OCI-LY1 (cell line): Measurements from ENCODE around the gene DENND1B.

ENCODE experiments used
- H2AFZ ChIP-seq: fragments of 200-600 bp; sonication (generic), shearing (Covaris generic); 2 replicates; pipeline ENCODE4 v1.6.0; 2014; ENCODE audit warnings: antibody characterized with exemption, mild to moderate bottlenecking, low read length
- H3F3A ChIP-seq: fragments of 200-600 bp; sonication (generic), shearing (Covaris generic); 2 replicates; pipeline ENCODE4 v1.6.0; 2014; ENCODE audit warnings: mild to moderate bottlenecking, antibody characterized with exemption, low read length, moderate library complexity; ENCODE audit not compliant: insufficient read depth
- H3K27ac ChIP-seq: fragments of 200-600 bp; sonication (generic); 2 replicates; pipeline ENCODE4 v1.5.1; 2014; ENCODE audit warnings: low read length, mixed run types, mild to moderate bottlenecking, low read depth; ENCODE audit not compliant: poor library complexity, severe bottlenecking
- H3K27me3 ChIP-seq: fragments of 200-600 bp; sonication (generic); 2 replicates; pipeline ENCODE4 v1.6.0; 2014; ENCODE audit warnings: antibody characterized with exemption, mild to moderate bottlenecking, low read length, moderate library complexity; ENCODE audit not compliant: insufficient read depth
- H3K36me3 ChIP-seq: fragments of 200-600 bp; sonication (generic); 2 replicates; pipeline ENCODE4 v1.6.1; 2014; ENCODE audit warnings: mild to moderate bottlenecking, antibody characterized with exemption, low read length, moderate library complexity, mixed read lengths; ENCODE audit not compliant: insufficient read depth
- H3K4me1 ChIP-seq: fragments of 200-600 bp; sonication (generic); 2 replicates; pipeline ENCODE4 v1.5.1; 2014; ENCODE audit warnings: mild to moderate bottlenecking, low read length, moderate library complexity; ENCODE audit not compliant: insufficient read depth, severe bottlenecking
- H3K4me2 ChIP-seq: fragments of 200-600 bp; sonication (generic), shearing (Covaris generic); 2 replicates; pipeline ENCODE4 v1.6.1; 2014; ENCODE audit warnings: low read length
- H3K4me3 ChIP-seq: fragments of 200-600 bp; sonication (generic); 2 replicates; pipeline ENCODE4 v1.5.1; 2014; ENCODE audit warnings: low read length, low read depth, mild to moderate bottlenecking, mixed read lengths; ENCODE audit not compliant: poor library complexity, severe bottlenecking
- H3K79me2 ChIP-seq: fragments of 200-600 bp; shearing (Covaris generic); 2 replicates; pipeline ENCODE4 v1.6.1; 2016; ENCODE audit warnings: mixed run types, low read length, mixed read lengths; ENCODE audit not compliant: insufficient read depth
- H3K9ac ChIP-seq: fragments of 200-600 bp; sonication (generic), shearing (Covaris generic); 2 replicates; pipeline ENCODE4 v1.6.1; 2014; ENCODE audit warnings: mild to moderate bottlenecking, low read length, mixed read lengths
- H3K9me2 ChIP-seq: fragments of 200-600 bp; sonication (generic), shearing (Covaris generic); 2 replicates; pipeline ENCODE4 v1.6.1; 2014; ENCODE audit warnings: low read depth, mild to moderate bottlenecking, low read length, mixed read lengths
- H3K9me3 ChIP-seq: fragments of 200-600 bp; shearing (Covaris generic); 2 replicates; pipeline ENCODE4 v1.6.1; 2014; ENCODE audit warnings: low read length, mixed read lengths
- H4K20me1 ChIP-seq: fragments of 200-600 bp; sonication (generic), shearing (Covaris generic); 2 replicates; pipeline ENCODE4 v1.6.0; 2016; ENCODE audit warnings: mild to moderate bottlenecking, low read length; ENCODE audit not compliant: insufficient read depth
- CTCF ChIP-seq: fragments of 200-600 bp; sonication (generic), shearing (Covaris generic); IDR thresholded peaks from 2 replicates; pipeline ENCODE4 v1.5.1; 2017; ENCODE audit warnings: mild to moderate bottlenecking, antibody characterized with exemption, low read length, moderate library complexity, mixed read lengths
- EZH2 ChIP-seq: fragments of 200-600 bp; sonication (generic), shearing (Covaris generic); IDR thresholded peaks from 2 replicates; pipeline ENCODE4 v1.8.0; 2017; ENCODE audit warnings: borderline replicate concordance, mixed run types, mild to moderate bottlenecking, antibody characterized with exemption, low read length, moderate library complexity, mixed read lengths

Gene DENND1B

GRCh38 chr1:197660389-197660788, 114.9 kb downstream of the DENND1B start:
- no peak overlapping the region for H2AFZ ChIP-seq
- H4K20me1 ChIP-seq, result no peaks in the 10 kb centered on the region
- H3K4me1 ChIP-seq, result peaks cover 20% of the 10 kb centered on the region
- H3K36me3 ChIP-seq, result no peaks in the 10 kb centered on the region
- H3K27ac ChIP-seq, result no peak overlapping the region
- TF ChIP-seq CTCF (no peak), EZH2 (no peak)
- no peaks in the 10 kb centered on the region for H3K27me3 ChIP-seq
- H3K79me2 ChIP-seq, result no peaks in the 10 kb centered on the region
- H3K9me2 ChIP-seq, result no peaks in the 10 kb centered on the region
- H3K9me3 ChIP-seq, result no peaks in the 10 kb centered on the region
- no peak overlapping the region for H3K4me3 ChIP-seq
- no peak overlapping the region for H3K4me2 ChIP-seq
- no peak overlapping the region for H3K9ac ChIP-seq
- H3F3A ChIP-seq, result no peaks in the 10 kb centered on the region

GRCh38 chr1:197659171-197659570, 116.1 kb downstream of the DENND1B start:
- H3K9me2 ChIP-seq, result no peaks in the 10 kb centered on the region
- no peak overlapping the region for H3K9ac ChIP-seq
- H3F3A ChIP-seq, result no peaks in the 10 kb centered on the region
- H3K27me3 ChIP-seq, result no peaks in the 10 kb centered on the region
- H3K4me3 ChIP-seq, result no peak overlapping the region
- H3K27ac ChIP-seq, result no peak overlapping the region
- no peaks in the 10 kb centered on the region for H3K36me3 ChIP-seq
- H2AFZ ChIP-seq, result no peak overlapping the region
- no peak for TF ChIP-seq EZH2
- TF ChIP-seq CTCF, result no peak
- H3K9me3 ChIP-seq, result no peaks in the 10 kb centered on the region
- no peaks in the 10 kb centered on the region for H4K20me1 ChIP-seq
- no peak overlapping the region for H3K4me2 ChIP-seq
- peaks cover 19% of the 10 kb centered on the region for H3K4me1 ChIP-seq
- H3K79me2 ChIP-seq, result no peaks in the 10 kb centered on the region

GRCh38 chr1:197649188-197649587, 126.1 kb downstream of the DENND1B start:
- Histone ChIP-seq H2AFZ (no peak overlapping the region), H3K27me3 (no peaks in the 10 kb centered on the region), H3K9me2 (no peaks in the 10 kb centered on the region), H3K27ac (no peak overlapping the region), H3K79me2 (no peaks in the 10 kb centered on the region), H3K4me2 (no peak overlapping the region), H3K9me3 (no peaks in the 10 kb centered on the region), H3K9ac (no peak overlapping the region), H3K4me1 (no peaks in the 10 kb centered on the region), H3F3A (no peaks in the 10 kb centered on the region), H4K20me1 (no peaks in the 10 kb centered on the region), H3K4me3 (no peak overlapping the region), H3K36me3 (peaks cover 9% of the 10 kb centered on the region)
- TF ChIP-seq CTCF (no peak), EZH2 (no peak)
